Measurements from ENCODE around the gene LGI4.

- TF ChIP-seq, protein P1, sequence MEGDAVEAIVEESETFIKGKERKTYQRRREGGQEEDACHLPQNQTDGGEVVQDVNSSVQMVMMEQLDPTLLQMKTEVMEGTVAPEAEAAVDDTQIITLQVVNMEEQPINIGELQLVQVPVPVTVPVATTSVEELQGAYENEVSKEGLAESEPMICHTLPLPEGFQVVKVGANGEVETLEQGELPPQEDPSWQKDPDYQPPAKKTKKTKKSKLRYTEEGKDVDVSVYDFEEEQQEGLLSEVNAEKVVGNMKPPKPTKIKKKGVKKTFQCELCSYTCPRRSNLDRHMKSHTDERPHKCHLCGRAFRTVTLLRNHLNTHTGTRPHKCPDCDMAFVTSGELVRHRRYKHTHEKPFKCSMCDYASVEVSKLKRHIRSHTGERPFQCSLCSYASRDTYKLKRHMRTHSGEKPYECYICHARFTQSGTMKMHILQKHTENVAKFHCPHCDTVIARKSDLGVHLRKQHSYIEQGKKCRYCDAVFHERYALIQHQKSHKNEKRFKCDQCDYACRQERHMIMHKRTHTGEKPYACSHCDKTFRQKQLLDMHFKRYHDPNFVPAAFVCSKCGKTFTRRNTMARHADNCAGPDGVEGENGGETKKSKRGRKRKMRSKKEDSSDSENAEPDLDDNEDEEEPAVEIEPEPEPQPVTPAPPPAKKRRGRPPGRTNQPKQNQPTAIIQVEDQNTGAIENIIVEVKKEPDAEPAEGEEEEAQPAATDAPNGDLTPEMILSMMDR (IDR thresholded peaks at IDR 0.05) = no peak
- no peak for TF ChIP-seq POLR2A (IDR thresholded peaks at IDR 0.05)
Observed at GRCh38 chr19:35104361-35104760, 30.5 kb downstream of the LGI4 start.
